COLO668 (cell line): ENCODE measurements around the gene FOXJ2.
"Not testable (repeated sequence)": the region's sequence is repeated elsewhere in the genome, so short reads cannot be mapped to it uniquely, and the experiment has no call there.

Experiments
- DNase-seq: peaks from one replicate; lab custom pipeline; 2025; ENCODE audit not compliant: unreplicated experiment; lab: John Stamatoyannopoulos, UW

FOXJ2 gene

DNA sequence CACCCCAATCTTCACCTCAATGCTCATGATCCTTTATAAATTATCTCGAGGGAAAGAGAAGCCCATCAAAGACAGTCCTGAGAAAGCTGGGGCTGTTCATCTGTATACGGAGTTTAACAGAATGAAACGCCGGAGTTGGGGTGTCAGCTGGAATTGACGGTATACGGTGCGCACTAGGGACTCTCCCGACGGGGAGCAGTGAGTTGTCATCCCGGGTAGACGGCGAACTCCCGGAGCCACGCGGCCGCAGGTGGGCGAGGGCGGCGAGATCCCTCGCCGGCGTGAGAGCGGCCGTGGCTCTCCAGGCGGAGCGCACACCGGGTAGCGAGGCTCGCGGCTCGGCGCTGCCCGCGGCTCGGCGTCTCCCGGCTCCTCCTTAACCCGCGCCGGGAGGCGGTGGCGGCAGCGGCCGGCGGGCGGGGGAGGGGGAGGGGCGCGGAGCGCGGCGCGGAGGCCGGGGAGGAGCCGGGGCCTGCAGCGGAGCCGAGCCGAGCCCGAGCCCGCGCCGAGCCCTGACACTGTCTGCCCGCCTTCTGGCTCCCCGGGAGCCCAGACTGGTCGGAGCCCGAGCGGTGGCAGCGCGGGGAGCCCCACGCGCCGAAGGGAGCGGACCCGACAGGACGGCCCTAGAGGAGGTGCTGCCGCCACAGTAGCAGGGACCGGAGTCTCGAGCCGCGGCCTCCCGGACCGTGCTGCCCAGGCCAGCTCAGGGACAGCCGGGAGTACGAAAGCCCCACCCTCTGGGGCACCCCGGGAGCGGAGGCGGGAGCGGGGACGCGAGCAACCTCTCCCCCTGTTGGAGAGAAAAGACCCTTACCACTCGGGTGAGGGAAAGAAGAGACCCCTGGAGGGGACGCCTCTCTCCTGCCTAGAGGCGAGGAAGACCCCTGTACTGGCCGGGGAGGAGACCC lies at the start of gene FOXJ2:
Gene FOXJ2 (plus strand): TSS at position 475 of the 911 bp plus-strand sequence. CDS start 7,117 bp downstream, outside the sequence.
- DNase-seq, result peak; percentile 75

DNA sequence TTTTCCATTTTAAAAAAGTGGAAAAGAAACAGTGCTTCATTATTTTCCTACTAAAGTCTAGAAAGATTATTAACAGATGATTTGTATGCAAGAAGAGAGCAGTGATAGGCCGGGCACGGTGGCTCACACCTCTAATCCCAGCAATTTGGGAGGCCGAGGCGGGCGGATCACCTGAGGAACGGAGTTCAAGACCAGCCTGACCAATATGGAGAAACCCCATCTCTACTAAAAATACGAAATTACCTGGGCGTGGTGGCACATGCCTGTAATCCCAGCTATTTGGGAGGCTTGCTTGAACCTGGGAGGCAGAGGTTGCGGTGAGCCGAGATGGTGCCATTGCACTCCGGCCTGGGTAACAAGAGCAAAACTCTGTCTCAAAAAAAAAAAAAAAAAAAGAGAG lies 49.5 kb upstream of the FOXJ2 start:
- not testable (repeated sequence) for DNase-seq

DNA sequence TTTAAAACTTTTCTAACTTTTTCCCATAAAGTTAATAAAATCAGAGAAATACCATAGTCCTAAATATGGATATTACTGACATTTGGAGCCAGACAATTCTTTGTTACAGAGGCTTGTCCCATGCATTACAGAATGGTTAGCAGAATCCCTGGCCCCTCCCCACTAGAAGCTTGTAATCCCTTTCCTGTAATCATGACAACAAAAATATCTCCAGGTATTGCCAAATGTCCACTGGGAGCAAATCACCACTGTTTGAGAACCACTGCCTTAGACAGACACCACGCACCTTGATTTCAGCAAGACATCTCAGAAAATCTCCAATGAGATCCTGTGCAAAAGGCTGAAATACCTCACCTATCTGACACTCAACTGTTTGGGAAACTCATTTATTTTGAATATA lies 49.1 kb upstream of the FOXJ2 start:
- DNase-seq, result not testable (repeated sequence)

DNA sequence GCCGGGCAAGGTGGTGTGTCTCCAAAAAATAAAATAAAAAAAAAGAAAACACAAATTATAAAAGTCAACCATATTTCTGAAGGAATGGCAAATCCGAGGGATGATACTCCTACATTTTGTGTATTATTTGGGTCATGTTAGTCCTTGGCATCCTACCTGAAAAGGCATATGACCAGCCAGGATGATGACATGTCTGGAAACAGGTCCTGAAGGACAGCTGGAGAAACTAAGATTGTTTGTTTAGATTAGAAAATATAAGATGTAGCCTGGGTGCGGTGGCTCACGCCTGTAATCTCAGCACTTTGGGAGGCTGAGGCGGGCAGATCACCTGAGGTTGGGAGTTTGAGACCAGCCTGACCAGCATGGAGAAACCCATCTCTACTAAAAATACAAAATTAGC lies 47.6 kb upstream of the FOXJ2 start:
- no peak for DNase-seq

DNA sequence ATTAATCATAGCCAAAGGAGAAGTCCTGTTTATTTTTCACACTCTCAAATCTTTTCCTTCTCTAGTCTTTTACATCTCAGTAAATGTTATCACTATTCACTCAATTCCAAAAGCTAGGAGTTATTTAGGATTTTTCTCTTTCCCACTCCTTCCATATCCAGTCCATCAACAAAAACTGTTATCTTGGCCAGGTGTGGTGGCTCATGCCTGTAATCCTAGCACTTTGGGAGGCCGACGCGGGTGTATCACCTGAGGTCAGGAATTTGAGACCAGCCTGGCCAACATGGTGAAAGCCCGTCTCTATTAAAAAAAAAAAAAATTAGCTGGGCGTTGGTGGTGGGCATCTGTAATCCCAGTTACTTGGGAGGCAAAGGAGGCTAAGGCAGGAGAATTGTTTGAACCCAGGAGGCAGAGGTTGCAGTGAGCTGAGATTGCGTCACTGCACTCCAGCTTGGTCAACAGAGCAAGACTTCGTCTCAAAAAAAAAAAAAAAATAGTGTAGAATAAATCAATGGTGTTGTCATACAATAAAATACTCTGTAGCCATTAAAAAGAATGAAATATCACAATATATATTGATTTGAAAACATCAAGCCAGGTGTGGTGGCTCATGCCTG lies 46.6 kb upstream of the FOXJ2 start:
- no peak for DNase-seq

DNA sequence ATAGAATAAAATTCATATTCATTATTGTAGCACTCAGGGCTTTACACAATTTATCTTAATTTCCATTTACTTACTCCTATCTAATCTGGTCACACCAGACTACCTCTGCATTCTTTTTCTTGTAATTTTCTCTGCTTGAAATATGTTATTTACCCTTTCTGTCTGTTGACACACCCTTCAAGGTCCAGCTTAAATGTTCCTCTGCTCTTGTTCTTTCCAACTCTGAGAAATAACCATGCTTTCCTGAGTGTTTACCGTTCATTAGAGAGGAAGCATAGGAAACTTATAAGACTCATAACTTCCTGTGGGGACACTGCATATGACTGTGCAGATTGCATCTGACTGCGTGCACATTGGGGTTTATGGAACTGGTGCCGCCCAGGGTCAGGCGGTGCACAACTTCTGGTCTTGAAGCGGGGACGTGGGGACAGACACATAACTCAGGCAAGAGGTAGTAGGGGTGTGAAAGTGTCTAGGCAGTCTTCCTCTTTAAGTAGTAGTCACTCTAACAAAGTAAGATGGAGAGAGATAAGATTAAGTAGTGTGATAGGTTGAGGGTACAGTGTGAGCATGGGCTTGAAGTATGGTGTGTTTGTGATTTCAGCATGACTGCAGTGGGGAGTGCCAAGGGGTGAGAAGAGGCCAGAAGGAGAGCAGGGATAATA lies 42.6 kb upstream of the FOXJ2 start:
- DNase-seq, result no peak

DNA sequence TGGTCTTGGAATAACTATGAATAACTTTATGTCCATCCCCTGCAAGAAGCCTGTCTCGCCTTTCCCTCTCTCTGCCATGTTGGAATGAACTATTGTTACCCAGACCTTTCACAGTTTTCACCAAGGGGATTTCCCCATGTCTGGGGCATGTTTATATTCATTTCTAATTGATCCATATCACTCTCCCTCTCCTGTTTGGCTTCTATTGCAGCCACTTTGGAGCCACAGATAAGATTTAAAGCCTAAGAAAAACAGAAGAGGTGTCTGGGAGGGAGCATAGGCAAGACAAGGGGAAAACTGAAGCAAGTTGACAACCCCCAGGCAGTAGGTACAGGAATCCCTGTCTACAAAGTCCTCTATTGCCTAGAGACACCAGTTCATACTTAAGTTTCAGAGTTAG lies 41.0 kb upstream of the FOXJ2 start:
- DNase-seq, result no peak

DNA sequence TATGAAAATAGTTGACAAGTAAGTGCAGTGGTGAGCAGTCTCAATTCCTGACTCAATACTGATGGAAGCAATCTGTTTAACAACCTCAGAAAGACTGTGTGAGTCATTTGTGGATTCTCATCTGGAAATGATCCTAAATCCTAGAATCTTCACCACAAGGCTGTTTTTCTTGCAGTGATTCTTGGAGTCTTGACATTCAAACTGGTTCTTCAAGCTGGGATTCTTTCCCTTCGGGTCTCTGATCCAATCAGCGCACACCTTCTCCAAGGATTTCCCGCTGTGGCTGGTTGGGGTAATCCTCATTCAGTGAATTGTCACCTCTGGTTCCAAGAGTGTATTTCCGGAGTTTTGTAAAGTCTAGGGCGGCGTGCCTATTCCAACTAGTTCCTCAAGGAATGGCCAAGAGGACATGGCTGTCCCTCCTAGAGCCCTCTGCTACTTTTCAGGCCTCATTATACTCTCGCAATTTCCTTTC lies 37.7 kb upstream of the FOXJ2 start:
- no peak for DNase-seq

DNA sequence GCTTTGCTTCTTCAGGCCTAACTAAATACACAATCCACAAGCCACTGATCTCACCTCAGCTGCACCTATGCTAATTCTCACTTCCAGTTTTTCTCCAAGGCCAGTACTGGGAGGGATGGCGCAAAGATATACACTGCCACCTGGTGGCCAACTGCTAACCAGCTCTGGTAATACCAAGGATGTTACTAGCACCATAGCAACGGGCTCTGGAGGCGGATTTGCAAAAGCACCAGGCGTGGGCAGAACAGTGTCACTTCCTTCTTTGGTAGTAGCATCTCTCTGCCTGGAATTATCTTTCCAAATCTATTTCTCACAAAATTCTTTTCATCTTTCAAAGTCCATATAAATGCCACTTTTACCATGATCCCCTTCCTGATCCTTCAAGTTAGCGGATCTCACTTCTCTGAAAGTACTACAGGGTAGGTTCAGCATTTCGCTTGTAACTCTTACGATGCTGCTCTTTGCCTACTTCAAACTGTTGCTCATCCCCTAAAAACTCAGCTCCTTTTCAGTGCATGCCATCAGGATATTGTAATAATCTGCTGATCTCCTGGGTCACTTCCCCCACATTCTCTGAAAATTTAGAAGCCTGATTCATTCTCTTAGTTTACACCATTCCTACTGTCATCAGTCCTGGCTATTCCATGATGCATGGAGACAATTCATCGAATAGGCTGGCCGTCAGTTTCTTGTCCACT lies 37.1 kb upstream of the FOXJ2 start:
- DNase-seq, result peak; percentile 43

DNA sequence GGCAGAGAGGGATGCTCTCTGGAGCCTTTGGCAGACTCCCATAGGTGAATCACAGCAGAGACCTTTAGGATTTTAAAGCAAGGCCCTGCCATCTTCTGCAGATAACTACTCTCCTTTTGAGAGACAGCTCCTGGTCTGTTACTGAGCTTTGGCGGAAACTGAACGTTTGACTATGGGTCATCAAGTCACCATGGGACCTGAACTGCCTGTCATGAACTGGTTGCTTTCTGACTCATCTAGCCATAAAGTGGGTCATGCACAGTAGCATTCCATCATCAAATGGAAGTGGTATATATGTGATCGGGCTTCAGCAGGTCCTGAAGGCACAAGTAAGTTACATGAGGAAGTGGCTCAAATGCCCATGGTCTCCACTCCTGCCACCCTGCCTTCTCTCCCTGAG lies 31.7 kb upstream of the FOXJ2 start:
- DNase-seq, result not testable (repeated sequence)

DNA sequence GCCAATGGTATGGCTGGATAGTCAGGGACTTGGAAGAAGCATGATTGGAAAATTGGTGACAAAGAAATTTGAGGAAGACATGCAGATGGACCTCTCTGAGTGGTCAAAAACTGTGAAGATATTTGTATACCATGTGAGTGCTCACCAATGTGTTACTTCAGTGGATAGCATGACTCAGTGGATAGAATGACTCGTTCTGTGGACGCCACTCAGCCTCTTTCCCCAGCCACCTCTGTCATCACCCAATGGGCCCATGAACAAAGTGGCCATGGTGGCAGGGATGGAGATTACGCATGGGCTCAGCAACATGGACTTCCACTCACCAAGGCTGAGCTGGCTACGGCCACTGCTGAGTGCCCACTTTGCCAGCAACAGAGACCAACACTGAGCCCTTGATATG lies 31.0 kb upstream of the FOXJ2 start:
- not testable (repeated sequence) for DNase-seq

DNA sequence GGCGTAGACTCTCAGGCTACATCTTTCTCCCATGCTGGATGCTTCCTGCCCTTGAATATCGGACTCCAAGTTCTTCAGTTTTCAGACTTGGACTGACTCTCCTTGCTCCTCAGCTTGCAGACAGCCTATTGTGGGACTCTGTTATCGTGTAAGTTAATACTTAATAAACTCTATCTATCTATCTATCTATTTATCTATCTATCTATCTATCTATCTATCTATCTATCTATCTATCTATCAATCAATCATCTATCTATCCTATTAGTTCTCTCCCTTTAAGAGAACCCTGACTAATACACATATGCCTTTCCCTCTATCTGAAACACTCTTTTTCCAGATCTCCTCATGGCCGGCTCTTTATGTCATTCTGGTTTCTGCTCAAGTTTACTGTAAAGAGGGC lies 27.6 kb upstream of the FOXJ2 start:
- not testable (repeated sequence) for DNase-seq

DNA sequence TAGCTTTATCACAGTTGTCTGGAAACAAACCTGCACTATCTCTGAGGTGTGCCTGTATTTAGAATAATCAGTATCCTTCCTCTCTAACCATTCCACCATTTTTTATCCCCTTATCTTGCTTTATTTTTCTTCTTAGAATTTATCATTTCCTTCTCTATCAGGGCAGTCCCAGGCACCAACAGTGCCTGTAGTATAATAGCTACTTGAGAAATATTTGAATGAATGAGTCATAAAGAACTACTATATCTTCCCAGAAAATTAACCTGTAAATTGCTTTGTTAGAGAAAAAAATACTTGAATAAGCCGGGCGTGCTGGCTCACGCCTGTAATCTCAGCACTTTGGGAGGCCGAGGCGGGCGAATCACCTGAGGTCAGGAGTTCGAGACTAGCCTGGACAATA lies 21.2 kb upstream of the FOXJ2 start:
- no peak for DNase-seq

DNA sequence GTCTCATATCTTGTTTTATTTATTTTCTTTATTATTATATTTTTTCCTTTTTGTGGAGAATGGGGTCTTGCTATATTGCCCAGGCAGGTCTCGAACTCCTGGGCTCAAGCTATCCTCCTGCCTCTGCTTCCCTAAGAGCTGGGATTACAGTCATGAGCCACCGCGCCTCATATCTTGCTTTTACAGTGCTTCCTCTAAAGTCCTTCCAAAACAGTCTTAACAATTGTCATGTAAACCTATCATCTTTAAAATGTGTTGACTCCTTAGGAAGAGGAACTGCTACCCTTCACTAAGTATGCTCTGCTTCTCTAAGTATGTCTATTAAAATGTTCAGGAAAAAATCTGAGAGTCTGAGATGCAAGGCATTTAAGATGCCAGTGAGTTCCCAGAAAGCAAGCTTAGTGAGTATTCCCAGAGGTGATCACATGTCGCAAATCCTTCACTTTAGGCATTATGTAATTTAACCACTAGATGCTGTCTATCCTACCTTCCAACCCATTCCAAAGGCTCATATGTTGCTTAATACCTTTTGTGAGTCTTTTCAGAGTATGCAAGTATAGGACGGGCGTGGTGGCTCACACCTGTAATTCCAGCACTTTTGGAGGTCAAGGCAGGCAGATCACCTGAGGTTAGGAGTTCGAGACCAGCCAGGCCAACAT lies 19.7 kb upstream of the FOXJ2 start:
- DNase-seq, result no peak

DNA sequence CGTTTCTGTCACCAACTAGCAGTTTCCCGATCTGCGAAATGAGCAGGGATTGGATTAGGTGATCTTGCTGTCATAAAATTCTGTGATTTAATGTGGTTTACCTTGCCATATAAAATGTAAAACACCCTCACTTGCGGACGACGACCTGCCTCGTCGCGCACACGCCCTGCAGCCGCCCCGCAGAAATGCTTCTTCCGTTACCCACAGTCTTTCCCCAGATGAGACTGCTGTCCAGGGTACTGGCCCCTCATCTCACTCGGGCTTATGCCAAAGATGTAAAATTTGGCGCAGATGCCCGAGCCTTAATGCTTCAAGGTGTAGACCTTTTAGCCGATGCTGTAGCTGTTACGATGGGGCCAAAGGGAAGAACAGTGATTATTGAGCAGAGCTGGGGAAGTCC lies 17.7 kb upstream of the FOXJ2 start:
- DNase-seq, result no peak

DNA sequence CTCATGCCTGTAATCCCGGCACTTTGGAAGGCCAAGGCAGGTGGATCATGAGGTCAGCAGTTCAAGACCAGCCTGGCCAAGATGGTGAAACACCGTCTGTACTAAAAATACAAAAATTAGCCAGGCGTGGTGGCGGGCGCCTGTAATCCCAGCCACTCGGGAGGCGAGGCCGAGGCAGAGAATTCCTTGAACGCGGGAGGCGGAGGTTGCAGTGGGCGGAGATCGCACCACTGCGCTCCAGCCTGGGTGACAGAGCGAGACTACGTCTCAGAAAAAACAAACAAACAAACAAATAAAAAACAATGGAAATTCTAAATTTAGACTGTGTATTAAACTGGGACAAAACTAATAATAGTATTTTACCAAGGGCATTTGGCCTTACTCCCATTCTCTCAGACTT lies 14.3 kb upstream of the FOXJ2 start:
- DNase-seq, result not testable (repeated sequence)

DNA sequence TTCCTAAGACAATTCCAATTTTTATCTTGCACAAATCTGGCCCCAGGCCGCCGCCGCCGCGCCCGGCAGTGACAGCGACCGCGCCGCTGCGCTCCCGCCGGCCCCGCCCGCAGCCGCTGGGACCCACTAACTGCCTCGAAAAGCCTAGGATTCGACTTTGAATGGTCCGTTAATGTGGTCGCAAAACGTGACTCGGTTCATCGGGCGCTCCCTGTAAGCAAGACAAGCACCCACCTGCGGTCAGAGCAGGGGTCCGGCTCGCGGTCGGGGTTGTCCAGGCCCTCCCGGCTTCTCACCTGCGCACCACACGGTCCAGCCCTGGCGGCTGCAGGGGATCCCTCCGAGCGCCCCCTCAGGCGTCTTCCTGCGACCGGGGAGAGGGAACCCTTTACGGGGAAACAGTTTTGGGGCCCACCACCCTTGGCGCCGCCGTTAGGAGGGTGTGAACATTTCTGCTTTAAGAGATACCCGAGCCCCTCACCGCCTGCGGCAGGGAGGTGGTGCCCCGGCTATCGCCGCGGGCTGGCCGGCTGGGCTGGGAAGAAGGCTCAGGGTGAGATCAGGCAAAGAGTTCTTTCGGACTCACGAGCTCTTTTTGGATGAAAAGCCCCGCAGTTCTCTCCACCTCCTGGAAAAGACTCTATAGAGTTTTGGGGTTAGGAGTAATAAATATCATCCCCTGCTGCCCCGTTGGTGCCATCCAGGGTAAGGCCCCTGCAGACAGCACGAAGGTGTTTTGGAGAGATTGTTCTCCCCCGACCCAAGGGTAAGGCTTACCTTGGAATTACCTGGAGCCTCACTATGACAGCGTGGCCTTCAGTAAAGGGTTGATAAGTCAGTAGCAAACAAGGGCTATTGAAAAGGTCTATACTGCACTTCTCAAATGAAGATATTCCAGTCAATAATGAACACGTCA lies 13.6 kb upstream of the FOXJ2 start:
- DNase-seq, result no peak

DNA sequence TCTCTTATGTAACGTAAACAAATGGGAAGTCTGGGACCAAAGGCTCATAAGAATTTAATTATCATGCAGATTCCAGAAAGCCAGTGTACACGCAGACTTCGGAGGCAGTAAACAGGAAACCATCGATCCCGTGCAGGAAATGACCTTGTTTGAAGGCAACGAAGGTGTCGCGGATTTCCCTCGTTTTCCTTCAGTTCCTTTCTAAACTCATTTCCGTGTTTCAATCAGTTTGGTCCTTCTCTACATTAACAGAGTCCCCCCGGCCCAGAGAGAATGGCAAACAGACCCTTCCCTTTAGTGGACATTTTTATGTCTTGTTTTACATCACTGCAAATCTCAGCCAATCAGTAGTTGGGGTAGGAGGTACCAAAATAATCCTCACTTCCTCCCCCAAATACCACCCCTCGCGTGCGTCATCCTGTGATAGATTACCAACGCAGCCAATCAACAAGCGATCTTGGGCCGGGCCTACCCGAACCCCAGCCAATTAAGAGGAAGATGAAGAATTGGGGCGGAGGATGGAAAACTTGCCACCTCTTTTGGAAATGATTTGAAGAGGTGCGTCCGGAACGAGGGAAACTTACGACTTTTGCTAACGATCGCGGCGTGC lies 6.1 kb upstream of the FOXJ2 start:
- DNase-seq, result peak; percentile 88

DNA sequence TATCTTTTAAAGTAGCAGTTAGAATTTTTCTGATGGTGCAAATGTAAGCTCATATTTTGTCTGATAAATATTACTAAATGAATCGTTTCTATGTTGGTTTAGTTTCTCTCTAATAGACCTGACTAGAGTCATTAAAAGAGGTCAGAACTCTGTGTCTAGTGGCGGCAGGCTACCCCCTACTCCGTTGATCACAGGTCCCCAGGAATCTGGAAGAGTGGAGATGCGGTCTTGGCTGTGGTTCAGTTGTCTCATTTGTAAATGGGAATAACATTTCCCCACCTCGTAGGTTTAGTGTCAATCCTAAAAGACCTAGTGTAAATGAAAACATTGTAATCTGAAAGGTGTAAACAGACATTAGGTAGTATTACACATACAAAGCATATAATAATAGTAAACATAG lies 4.7 kb upstream of the FOXJ2 start:
- DNase-seq, result no peak
